Lower leg skin (tissue), 4 donors: ENCODE results near the gene ROM1. TPM values are rescaled to one million over a fixed set of nuclear protein-coding genes. Genes with fewer than 3 reads are reported as not detected.
A peak's percentile ranks its signal among the peaks of the same experiment; 100 is the strongest.

ENCODE experiments used
- DNase-seq, 2 donors: peaks; one replicate each; pipeline ENCODE4 v3.0.0-alpha.2; 2019; ENCODE audit warnings: low spot score in 2 of 2
- H3K4me3 ChIP-seq: fragments of 200-600 bp; sonication (generic); 2 replicates; pipeline ENCODE4 v1.5.1; 2017; ENCODE audit warnings: mild to moderate bottlenecking, low read depth; ENCODE audit not compliant: poor library complexity, severe bottlenecking
- POLR2A ChIP-seq, 2 donors: fragments of 450-650 bp; IDR thresholded peaks; one replicate each; pipeline ENCODE4 v1.6.1; 2016 to 2017; ENCODE audit warnings: antibody characterized with exemption in 2 of 2, mild to moderate bottlenecking in 1 of 2, moderate library complexity in 1 of 2
- WGBS, 2 donors: methylation state at CpG; one replicate each; pipeline ENCODE4 v1.1.5; 2018; 5-methylcytosine and 5-hydroxymethylcytosine counted together
- intact Hi-C: fragments of 100-400 bp; cut with DNase I; formaldehyde crosslinking; loops from one replicate; pipeline ENCODE4 v1.15.0; 2023; ENCODE audit warnings: low total_unique reads
- total RNA-seq, 4 donors: library from RNA; depleted of rRNA; stranded (reverse); fragments of >200 nt; gene quantifications; one replicate each; pipeline ENCODE4 v1.1.0, GENCODE V29; 2016
- TF ChIP-seq, protein P1 (sequence below), 3 donors: fragments of 450-650 bp; IDR thresholded peaks; one replicate each; pipeline ENCODE4 v1.5.1; 2016; ENCODE audit warnings: antibody characterized with exemption in 3 of 3, mild to moderate bottlenecking in 3 of 3, moderate library complexity in 2 of 3

Gene ROM1
- total RNA-seq, 4 donors from 2014 or later, result 4.0 to 7.6 (median 6.5) TPM

- TF ChIP-seq POLR2A (IDR thresholded peaks at IDR 0.05), result no peak
- TF ChIP-seq, protein P1, sequence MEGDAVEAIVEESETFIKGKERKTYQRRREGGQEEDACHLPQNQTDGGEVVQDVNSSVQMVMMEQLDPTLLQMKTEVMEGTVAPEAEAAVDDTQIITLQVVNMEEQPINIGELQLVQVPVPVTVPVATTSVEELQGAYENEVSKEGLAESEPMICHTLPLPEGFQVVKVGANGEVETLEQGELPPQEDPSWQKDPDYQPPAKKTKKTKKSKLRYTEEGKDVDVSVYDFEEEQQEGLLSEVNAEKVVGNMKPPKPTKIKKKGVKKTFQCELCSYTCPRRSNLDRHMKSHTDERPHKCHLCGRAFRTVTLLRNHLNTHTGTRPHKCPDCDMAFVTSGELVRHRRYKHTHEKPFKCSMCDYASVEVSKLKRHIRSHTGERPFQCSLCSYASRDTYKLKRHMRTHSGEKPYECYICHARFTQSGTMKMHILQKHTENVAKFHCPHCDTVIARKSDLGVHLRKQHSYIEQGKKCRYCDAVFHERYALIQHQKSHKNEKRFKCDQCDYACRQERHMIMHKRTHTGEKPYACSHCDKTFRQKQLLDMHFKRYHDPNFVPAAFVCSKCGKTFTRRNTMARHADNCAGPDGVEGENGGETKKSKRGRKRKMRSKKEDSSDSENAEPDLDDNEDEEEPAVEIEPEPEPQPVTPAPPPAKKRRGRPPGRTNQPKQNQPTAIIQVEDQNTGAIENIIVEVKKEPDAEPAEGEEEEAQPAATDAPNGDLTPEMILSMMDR (IDR thresholded peaks at IDR 0.05), result no peak
- peak overlapping the region; percentile 35 for H3K4me3 ChIP-seq
- DNase-seq, result peak; percentile 74 to 94
- intact Hi-C loops, result no loop called here
- WGBS, 2 donors, result 3% methylated on average over 25 to 55 of the region's 96 CpGs
Measured at GRCh38 chr11:62602141-62603071, 10.7 kb upstream of the ROM1 start.

DNA sequence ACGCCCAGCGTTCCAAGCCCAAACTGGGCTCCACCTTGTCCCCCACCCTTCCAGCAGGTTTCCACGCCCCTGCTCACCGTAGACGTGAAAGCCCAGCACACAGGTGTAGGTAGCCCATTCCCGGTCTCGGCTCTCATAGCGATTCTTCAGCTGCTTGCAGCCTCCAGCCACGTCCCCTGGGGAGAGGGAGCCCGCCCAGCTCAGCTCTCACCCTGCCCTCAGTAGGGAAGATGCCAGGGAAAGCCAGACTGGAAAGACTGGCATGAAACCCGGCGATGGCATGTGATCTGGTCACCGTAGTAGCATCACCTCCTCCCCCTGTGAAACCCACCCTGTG, 10.0 kb upstream of the ROM1 start:
- intact Hi-C loops, result no loop called here
- 9 to 37% methylated on average over 13 of the region's 13 CpGs for WGBS, 2 donors
- TF ChIP-seq, protein P1 (IDR thresholded peaks at IDR 0.05), result no peak
- no peak for TF ChIP-seq POLR2A (IDR thresholded peaks at IDR 0.05)
- DNase-seq, result no peak
- peak overlapping the region; percentile 35 for H3K4me3 ChIP-seq

DNA sequence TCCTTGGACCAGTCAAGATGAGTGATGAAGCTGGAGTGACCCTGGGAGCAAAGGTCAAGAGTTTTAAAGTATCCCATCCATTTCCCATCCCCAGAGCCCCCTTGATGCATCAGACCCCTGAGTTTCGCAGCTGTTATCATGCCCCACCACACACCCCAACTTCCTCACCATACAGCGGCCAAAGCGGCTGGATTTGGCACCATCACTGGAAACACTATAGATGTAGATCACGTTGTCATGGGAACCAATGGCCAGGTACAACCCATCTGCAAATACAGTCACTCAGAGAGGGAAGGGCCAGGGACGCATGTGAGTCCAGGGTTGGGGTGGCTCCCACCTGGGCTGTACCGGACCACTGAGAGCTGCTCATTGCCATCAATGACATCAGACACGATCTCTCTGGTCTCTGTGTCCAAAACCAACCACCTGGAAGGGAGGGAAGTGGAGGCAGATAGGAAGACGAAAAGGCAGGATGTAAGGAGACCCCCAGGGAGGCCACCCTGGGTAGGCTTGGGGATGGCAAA, 9.2 kb upstream of the ROM1 start:
- DNase-seq, result no peak
- intact Hi-C loops, result no loop called here
- no peak for TF ChIP-seq POLR2A (IDR thresholded peaks at IDR 0.05)
- TF ChIP-seq, protein P1 (IDR thresholded peaks at IDR 0.05), result no peak
- H3K4me3 ChIP-seq, result no peak overlapping the region
- 87 to 91% methylated on average over 8 of the region's 8 CpGs for WGBS, 2 donors

DNA sequence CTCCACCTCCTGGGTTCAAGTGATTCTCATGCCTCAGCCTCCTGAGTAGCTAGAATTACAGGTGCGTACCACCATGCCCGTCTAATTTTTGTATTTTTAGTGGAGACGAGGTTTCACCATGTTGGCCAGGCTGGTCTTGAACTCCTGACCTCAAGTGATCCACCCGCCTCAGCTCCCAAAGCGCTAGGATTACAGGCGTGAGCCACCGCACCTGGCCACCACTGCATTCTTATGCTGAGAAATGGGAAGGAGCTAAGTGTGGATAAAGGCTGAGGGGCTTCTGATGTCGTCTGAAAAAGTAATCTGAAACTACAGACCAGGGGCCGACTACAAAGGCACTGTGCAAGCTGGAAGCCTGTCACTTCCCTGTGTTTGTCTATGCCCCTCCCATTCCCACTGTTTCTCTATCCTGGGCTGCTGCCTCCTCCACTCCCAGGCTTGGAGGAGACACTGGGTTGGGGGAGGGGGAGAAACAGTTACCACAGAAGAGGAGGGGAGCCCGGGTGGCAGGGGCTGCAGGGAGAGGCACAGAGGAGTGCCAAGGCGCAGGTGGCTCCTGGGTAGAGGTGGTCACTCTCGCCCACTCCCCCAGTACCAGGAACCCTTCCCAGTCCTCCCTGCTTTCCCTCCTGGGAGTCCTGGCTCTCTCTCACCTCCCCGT, 8.5 kb upstream of the ROM1 start:
- whole genome bisulfite sequencing, 2 donors, result 81 to 84% methylated on average over 13 of the region's 13 CpGs
- DNase-seq, result no peak
- intact Hi-C loops, result no loop called here

GRCh38 chr11:62605467-62605866, 7.6 kb upstream of the ROM1 start:
- WGBS, 2 donors, result 89 to 100% methylated on average over 4 to 6 of the region's 6 CpGs
- intact Hi-C loops, result no loop called here
- H3K4me3 ChIP-seq, result no peak overlapping the region
- TF ChIP-seq, protein P1 (IDR thresholded peaks at IDR 0.05), result no peak
- no peak for TF ChIP-seq POLR2A (IDR thresholded peaks at IDR 0.05)
- DNase-seq, result no peak

More for the DNA sequence above, 8.5 kb upstream of the ROM1 start:
- TF ChIP-seq POLR2A (IDR thresholded peaks at IDR 0.05), result no peak
- TF ChIP-seq, protein P1 (IDR thresholded peaks at IDR 0.05), result no peak
- no peak overlapping the region for H3K4me3 ChIP-seq
